NCI-H1694 treated with DMSO at 0.1 percent for 48 hours (cell line): ENCODE data around the gene GABBR2.

ENCODE experiments used
- DNase-seq: peaks from one replicate; lab custom pipeline; 2025; lab: John Stamatoyannopoulos, UW

Gene GABBR2

GRCh38 chr9:98708933-98709911, at the start of gene GABBR2:
Gene GABBR2, minus strand, starts transcription at chr9:98708935. Its CDS starts 198 bp downstream, at chr9:98708737.
- no peak for DNase-seq

GRCh38 chr9:98755006-98755618, 46.4 kb upstream of the GABBR2 start:
- no peak for DNase-seq

DNA sequence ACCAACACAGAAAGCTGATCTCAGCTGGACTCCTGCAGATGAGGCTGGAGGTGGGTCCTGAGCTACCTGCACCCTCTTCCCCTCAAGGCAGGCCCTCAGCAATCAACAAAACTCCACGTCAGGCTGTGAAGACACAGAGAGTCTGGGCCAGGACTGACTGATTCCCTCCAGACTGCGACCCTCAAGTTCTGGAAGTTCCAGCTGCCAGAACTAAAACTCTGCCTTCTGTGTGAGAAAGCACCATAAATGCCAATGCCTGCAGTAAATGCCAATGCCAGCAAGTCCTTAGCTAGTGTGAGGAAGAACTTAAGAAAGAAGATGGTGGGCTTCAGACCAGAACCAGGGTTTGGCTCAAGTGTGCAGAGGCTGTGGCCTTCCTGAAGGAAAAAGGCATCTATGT, 42.5 kb upstream of the GABBR2 start:
- DNase-seq = no peak

- DNase-seq = no peak
Observed at GRCh38 chr9:98750364-98751060, 41.8 kb upstream of the GABBR2 start.

- no peak for DNase-seq
Observed at GRCh38 chr9:98747476-98747875, 38.7 kb upstream of the GABBR2 start.

DNA sequence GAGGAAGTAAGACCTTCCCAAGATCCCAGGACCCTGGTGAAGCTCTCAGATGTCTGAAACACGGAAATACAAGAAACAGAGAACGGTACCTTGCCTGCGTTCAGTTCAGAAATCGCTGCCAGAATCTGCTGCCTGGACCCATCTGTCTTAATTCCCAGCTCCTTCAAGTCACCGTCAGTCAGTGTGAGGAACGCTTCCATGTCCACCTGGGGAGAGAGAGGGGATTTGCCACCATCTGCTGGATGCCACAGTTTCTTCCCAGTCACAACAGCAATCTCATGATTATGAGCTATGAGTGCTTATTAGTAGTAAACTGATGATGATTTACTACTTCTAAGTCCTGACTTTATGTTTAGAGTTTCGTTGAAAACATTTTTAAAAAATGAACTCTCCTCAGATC, 36.7 kb upstream of the GABBR2 start:
- no peak for DNase-seq

DNA sequence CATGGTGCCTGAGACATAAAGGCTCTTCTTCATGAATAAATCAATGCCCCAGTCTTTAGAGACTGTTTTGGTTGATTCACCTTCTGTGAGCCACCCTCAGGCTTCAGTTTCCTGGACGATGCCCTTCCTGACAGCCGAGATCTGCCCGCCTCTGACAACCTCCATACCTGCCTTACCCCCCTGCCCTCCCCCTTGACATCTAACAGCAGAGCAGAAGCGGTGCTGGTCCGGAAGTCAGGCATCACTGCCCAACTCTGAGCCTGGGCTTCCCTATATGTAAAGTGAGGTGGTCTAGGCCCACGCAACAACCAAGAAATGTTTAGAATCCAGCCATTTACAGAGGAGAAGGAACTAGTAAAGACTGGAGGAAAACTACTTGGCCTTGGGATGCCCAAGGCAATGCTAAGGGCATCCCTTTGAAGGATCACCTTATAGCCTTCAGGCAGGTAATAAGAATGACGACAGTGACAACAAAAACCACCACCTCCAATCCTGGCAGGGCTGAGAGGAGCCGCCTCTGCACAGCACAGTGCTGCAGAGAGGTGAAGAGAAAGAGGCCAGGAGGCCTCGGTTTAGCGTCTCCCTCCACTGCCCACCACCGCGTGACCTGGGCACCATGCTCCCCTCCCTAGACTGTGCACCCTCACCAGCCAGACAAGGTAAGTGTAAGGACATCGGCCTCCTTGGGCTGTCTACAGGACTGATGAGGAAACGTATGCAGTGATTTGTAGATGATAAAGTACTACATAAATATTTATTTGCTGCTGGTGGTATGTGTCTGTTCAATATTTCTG, 35.3 kb upstream of the GABBR2 start:
- no peak for DNase-seq

DNA sequence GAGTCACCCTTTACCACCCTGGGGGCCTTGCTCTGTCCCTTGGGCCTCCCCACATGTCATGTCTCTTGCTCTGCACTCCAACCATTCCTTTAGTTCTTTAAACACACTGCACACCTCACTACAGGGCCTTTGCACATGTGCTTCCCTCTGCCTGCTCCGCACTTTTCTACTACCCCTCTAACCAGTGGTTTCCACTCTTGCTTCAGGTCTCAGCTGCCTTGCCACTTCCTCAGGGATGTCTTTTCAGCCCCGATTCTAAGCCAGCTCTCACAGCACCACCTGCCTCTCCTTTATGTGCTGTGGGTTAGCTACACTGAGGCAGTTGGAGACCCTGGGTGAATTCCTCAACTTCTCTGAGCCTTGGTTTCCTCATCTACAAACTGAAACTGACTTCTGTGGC, 34.6 kb upstream of the GABBR2 start:
- no peak for DNase-seq

DNA sequence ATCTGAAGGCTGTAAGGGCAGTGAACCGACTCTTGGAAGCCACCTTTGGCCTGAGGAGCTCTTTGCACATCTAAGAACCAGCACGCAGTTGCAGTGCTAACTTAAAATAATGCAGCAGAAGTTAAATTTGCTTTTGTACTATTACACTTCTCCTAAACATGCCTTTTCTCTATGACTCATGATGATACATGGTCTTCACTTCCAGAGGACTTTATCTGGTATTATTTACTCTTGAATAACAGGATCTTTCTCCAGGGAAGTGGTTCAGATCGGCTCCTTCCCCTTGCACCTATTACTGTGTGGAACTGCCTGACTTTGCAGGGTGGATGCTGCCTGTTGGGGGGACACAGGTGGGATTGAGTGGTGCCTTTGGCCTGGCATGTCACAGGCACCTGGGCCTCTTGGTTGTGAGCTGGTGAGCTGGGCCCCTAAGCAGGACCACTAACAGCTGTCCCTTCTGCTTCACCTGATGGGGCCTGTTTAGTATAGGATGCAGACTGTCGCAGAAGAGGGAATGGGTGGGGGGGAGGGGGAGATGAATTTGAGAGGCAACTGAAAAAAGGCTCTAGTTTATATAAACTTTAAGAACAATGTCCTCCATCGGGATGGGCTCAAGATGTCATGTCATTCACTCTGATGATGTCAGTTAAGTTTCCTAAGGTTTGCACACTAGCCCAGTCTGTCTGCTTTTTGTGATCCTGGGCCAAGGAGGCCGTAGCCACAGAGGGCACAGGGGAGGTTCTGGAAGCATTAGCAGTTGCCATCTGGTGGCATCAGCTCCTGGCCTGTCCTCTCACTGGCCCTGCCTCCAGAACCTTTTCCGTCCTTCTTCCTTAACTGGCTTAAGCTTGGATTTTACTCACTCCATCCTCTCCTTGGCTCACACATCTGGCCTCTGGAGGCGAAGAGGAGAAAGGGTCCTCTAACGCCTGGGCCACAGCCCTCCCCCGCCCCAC, 33.9 kb upstream of the GABBR2 start:
- DNase-seq = no peak

DNA sequence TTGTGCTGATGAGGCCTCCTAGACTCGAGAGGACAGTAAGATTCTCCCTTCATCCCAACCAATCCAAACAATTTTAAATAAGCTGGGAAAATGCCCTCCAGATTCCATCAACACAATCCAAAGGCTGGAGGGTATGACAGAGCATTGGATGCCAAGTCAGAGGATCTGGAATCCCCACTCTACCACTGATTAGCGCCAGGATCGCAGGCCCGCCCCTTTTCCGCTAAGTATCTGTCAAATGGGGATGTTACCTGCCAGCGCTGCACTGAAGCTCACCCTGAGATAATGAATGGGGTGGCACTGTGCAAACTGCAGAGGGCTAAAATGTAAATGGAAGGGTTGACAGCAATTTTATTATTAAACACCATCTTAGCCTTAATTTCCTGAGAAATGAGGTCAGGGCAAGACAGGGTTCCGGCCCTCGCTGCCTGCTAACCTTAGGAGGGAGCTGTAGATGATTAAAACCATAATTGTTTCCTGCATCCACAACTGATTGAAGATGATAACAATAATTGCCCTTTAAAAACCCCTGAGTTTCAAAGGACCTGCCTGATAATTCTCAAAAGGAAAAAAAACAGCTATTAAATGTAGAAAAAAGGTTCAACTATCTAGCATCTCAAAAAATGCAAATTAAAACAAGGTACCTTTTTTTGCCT, 31.6 kb upstream of the GABBR2 start:
- DNase-seq = no peak

DNA sequence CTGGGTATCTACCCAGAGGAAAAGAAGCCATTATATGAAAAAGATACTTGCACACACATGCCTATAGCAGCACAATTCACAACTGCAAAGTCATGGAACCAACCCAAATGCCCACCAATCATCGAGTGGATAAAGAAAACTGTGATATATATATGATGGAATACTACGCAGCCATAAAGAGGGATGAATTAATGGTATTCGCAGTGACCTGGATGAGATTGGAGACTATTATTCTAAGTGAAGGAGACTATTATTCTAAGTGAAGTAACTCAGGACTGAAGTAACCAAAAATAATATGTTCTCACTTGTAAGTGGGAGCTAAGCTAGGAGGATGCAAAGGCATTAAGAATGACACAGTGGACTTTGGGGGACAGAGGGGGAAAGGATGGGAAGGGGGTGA, 30.0 kb upstream of the GABBR2 start:
- DNase-seq = no peak

DNA sequence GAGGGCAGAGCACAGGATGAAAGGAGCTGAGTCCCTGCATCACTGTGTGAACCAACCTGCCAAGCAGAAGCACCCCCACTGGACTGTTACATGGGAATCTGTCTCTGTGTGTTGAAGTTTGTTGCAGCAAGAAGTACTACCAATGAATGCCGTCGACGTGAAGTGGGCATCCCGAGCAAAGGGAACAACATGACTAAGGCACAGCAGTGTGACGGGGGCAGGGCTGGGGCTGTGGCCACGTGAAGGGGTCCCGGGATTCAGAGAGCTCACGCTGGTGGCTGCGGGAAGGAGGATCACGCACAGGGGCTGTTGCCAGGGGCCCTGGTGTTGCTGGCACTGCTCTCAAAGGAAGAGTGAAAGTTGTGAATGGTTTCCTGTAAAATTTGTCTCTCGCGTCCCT, 27.5 kb upstream of the GABBR2 start:
- DNase-seq = no peak

DNA sequence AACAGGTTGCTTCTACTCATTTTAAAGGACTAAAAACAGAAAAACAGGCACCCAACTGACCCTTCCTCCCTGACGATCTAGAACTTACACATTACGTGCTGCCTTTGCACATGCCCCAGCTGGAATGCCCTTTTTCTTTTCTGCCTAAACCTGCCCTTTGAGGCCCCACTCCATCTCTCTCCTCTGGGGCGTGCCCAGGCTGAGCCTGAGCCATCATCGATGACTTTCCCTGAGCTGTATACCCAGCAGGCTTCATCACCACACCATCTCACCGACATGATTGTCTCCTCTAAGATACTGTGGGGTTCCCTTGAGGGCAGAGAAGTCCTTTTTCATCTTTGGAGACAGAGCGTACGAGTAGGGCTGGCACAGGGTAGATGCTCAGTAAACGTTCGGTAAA, 24.1 kb upstream of the GABBR2 start:
- no peak for DNase-seq

DNA sequence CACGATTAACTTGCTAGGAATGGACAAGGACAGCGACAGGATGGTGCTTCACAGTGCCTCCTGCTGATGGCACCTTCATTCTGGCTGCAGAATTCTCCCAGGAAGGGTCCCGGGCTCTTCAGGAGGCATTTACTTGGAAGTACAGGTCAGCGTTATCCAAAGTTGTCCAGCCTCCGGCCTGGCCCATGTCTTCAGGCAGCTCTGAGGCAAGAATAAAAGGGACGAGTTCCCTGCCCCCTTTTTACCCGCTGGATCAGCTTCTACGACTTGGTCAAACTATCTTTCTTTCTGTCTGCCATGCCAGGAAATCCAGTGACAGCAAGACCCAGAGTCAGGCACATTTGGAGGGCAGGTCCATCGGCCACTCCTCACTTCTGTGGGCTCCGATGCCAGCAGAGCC, 23.4 kb upstream of the GABBR2 start:
- DNase-seq = no peak

DNA sequence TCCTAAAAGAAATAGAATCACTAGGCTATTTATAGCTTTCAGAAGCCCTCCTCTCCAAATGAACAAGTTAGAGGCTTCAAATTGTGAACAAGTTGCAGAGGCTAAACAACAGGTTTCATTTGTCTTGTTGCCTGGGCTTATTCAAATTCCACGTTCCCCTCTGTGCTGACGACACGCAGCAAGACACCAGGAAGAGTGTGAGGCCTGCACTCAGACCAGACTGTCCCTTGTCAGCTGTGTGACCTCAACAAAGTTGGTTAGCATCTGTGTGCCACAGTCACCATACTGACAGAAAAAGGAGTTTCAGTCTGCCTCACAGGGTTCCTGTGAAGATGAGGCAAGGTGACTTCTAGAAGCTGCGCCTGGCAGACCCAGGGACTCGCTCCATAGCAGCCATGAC, 22.1 kb upstream of the GABBR2 start:
- DNase-seq = no peak

- DNase-seq = no peak
Observed at GRCh38 chr9:98728500-98728899, 19.8 kb upstream of the GABBR2 start.

DNA sequence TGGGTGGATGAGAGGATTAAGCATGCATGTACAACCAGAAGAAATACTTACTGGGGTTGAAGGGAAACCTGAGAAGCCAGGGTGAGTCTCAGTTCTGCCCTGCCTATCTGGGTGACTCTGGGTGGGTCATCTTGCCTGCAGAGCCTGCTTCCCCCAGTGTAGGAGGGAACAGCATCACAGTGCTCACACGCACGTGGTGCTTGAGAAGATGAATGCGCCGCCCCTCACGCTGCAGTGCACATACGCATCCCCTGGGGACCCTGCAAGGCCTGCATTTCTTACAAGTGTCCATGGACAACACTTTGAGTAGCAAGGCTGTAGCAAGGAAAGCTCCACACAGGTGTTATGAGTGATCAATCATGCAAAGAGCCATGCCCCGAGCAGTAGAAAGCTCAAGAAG, 18.7 kb upstream of the GABBR2 start:
- DNase-seq = no peak

DNA sequence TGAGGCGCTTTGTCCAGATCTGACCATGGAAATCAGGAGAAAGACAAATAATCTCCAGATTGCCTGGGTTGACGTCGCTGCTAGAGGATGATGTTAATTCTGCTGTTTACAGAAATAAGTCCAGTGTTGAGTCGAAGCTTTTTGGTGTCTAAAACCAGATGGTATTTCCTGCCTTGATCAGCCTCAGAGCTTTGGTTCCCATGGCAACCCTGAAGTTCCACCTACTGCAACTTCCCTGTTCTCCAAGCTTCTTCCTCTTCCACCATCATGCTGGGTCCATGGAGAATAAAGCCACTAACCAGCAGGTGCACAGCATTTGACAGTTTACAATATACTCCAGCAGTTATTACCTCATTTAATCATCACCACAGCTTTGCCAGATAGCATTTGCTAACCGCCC, 18.0 kb upstream of the GABBR2 start:
- DNase-seq = peak; percentile 19

GRCh38 chr9:98724810-98725530, 16.2 kb upstream of the GABBR2 start:
- DNase-seq = no peak

- DNase-seq = no peak
Observed at GRCh38 chr9:98721643-98722042, 12.9 kb upstream of the GABBR2 start.
